Coronary artery (tissue), 2 donors: Measurements from ENCODE around the gene GALR2.
"Not testable (repeated sequence)": the region's sequence is repeated elsewhere in the genome, so short reads cannot be mapped to it uniquely, and the experiment has no call there.

Experiments
- DNase-seq: peaks from one replicate; pipeline ENCODE4 v3.0.0-alpha.2; 2017; ENCODE audit warnings: low spot score
- H3K27ac ChIP-seq, 2 donors: fragments of 200-600 bp; sonication (generic); one replicate each; pipeline ENCODE4 v1.5.1; 2016 to 2019
- H3K4me3 ChIP-seq: fragments of 200-600 bp; sonication (generic); 2 replicates; pipeline ENCODE4 v1.5.1; 2016; ENCODE audit warnings: mild to moderate bottlenecking, moderate library complexity
- TF ChIP-seq, protein P1 (sequence below): fragments of 200-600 bp; sonication (generic); IDR thresholded peaks from one replicate; pipeline ENCODE4 v1.5.1; 2019; ENCODE audit warnings: antibody characterized with exemption

Gene GALR2

DNA sequence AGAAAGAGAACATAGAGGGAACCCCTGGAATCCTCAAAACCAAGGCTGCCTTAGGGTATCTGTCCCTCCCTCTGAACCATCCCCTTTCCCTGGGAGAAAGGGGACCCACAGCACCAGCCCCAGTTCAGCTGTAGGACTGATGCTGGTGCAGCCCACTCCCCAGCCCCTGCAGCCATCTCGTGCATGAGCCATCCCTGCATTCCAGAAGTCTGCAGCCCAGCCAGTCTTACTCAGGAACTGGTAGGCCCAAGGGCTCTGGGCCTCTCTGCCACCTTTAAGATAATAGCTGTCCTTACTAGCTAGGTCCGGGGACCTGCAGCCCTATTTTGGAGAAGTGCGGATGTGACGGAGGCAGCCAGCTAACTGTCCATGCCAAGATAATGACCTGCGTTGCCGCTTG lies 41.4 kb upstream of the GALR2 start:
- H3K4me3 ChIP-seq, result no peak overlapping the region
- H3K27ac ChIP-seq, result no peak overlapping the region
- TF ChIP-seq, protein P1, sequence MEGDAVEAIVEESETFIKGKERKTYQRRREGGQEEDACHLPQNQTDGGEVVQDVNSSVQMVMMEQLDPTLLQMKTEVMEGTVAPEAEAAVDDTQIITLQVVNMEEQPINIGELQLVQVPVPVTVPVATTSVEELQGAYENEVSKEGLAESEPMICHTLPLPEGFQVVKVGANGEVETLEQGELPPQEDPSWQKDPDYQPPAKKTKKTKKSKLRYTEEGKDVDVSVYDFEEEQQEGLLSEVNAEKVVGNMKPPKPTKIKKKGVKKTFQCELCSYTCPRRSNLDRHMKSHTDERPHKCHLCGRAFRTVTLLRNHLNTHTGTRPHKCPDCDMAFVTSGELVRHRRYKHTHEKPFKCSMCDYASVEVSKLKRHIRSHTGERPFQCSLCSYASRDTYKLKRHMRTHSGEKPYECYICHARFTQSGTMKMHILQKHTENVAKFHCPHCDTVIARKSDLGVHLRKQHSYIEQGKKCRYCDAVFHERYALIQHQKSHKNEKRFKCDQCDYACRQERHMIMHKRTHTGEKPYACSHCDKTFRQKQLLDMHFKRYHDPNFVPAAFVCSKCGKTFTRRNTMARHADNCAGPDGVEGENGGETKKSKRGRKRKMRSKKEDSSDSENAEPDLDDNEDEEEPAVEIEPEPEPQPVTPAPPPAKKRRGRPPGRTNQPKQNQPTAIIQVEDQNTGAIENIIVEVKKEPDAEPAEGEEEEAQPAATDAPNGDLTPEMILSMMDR, result no peak
- DNase-seq, result no peak

DNA sequence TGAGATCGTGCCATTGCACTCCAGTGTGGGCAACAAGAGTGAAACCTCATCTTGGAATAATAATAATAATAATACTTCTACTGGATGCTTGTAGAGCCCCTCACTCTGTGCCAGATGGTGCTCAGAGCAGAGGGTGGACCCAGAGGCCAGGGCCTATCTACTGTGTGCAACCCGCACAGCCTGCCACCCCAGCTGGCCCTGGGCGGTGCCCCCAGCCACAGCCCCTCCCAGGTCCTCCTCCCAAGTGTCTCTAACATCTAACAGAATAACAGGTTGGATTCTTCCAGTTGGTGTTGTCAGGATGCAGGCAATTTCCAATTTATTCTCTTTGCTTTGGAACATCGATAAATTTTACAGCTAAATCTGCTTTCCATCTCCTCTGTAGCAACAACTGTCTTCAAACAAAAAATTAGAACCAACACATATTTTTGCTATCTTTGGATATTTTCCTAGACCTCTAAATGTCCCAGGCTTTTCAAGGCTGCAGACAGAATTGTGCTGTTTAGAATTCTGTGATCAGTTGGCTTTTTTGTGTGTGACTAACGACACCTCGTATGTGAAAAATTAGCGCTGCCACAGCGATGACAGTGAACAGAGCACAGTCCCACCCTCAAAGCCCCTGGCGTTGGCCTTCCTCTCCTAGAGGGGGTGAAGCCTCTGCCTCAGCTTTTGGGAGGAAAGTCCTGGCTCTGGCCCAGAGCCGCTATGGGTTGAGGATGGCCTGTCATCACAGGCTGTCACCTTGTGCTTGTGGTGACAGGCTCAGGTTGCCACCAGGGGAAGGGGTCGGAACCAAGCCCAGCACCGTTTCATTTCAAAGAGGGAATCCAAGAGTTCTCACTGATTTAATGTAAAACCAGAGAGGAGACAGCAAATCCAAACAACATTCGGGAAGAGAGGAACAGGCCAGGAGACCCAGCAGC lies 39.9 kb upstream of the GALR2 start:
- TF ChIP-seq, protein P1, result no peak
- Histone ChIP-seq H3K4me3 (no peak overlapping the region), H3K27ac (no peak overlapping the region)
- no peak for DNase-seq

DNA sequence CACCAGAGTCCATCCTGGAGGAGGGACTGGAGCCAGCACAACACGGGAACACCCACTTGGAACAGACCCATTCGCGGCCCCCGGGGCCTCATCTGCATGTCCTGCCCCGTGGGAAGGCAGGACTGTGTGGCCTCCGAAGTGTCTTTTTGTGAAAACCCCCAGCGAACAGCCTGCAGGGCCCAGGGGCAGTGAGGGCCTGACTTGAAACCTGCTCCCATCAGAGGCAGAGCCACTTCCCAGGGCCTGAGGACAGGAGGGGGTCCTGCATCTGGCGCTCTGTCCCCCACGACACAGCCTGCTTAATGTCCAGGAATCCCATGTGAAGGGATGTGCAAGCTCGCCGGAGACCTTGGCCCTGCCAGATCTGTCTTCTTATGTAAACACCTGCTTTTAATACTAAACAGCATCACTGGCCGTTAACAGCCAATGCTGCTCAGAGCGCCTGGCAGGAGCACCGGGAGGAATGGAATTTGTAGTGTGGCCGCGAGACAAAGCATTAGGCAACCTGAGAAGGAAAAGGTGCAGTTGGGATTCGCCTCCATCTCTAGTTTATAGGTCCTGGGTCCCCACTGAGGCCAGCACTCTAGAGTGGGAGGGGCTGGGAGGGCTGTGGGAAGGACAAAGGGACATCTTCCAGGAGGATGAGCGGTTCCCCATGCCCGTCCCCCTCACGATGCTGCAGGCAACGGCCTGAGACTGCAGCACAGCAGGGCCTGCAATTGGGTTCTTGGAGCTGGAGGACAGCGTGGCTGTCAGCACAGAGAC lies 37.9 kb upstream of the GALR2 start:
- no peak for DNase-seq
- TF ChIP-seq, protein P1, result no peak
- H3K4me3 ChIP-seq, result no peak overlapping the region
- no peak overlapping the region for H3K27ac ChIP-seq

DNA sequence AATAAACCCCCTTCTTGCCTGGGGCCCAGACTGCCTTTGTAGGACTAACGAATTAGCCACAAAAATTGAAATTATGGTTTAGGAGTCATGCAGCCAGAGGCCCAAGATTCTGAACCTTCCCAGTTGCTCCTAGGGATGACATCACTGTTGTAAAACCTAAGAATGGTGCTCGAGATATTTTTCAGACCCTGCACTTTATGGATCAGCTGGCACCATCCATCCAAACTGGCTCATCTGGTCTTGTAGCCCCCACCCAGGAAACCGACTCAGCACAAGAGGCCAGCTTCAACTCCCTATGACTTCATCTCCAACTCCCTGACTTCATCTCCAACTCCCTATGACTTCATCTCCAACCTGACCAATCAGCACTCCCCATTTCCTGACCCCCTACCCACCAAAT lies 36.5 kb upstream of the GALR2 start:
- DNase-seq, result no peak
- TF ChIP-seq, protein P1, result no peak
- Histone ChIP-seq H3K4me3 (no peak overlapping the region), H3K27ac (no peak overlapping the region)

DNA sequence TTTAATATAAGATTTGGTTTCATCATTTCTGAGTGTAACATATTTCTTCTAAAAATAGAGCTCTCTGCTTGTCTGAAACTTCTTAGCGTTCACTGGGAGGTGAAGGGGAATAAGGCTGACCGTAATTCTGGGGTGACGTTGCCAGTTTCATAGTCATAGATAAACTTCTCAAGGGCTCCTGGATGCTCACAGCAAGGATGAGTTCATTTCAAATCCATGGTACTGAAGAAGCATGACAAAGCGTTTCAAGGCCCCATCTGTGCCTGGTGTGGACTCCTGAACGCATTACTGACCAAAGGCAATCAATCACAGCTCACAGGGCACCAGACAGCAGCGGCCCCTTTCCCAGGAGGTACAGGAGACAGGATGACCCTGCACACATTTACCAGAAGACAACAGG lies 35.5 kb upstream of the GALR2 start:
- Histone ChIP-seq H3K27ac (no peak overlapping the region), H3K4me3 (no peak overlapping the region)
- DNase-seq, result no peak
- TF ChIP-seq, protein P1, result no peak

DNA sequence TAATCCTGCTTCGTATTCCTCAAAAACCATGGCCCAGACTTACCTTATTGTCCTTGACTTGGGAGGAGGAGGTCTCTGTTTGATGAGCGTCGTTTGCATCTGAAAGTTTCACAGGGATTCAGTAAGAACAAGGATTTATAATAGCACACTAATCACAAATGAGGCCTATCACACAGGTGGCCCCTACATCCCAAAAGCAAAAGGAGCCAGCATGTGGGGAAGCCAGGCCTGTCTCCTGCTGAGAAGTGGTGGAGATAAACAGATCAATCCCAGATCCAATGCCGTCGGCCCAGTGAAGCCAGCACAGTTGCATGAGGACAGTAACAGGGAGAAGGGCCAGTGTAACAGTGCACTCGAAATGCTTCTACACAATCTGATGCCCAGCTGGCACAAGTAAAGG lies 34.2 kb upstream of the GALR2 start:
- H3K4me3 ChIP-seq, result no peak overlapping the region
- no peak for DNase-seq
- H3K27ac ChIP-seq, result no peak overlapping the region
- TF ChIP-seq, protein P1, result no peak

DNA sequence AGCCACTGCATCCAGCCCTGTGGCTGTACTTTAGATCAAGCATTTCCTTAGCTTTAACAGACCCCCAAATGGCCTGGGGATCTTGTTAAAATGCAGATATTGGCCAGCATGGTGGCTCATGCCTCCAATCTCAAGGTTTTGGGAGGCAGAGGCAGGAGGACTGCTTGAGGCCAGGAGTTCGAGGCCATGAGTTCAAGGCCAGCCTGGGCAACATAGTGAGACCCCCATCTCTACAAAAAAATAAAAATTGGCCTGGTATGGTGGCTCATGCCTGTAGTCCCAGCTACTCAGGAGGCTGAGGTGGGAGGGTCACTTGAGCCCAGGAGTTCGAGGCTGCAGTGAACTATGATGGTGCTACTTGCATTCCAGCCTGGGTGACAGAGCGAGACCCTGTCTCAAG lies 31.7 kb upstream of the GALR2 start:
- H3K4me3 ChIP-seq, H3K27ac ChIP-seq, DNase-seq: not testable (repeated sequence)

DNA sequence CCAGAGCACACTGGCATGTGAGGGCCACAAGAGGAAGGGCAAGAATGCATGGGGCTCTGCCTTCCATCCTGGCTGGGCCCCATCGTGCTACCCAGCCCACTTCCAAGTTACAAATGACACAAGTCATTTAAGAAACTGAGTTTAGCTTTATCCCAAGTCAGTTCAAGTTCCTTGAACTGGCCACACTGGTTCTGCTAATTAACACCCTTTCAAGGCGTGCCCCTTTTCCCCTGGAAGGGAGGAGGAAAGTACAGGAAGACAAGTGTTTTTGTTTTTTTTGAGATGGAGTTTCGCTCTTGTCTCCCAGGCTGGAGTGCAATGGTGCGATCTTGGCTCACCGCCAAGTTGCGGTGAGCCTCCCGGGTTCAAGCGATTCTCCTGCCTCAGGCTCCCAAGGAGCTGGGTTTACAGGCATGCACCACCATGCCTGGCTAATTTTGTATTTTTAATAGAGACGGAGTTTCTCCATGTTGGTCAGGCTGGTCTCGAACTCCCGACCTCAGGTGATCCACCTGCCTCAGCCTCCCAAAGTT lies 30.0 kb upstream of the GALR2 start:
- not testable (repeated sequence) for H3K27ac ChIP-seq, H3K4me3 ChIP-seq, DNase-seq
